RWPE1 (cell line): ENCODE measurements around the gene CHI3L1.

ENCODE experiments used
- CTCF ChIA-PET: fragments of 350-600 bp; sonication (Branson Sonifier 250); formaldehyde crosslinking; extraction: SDS; loops from one replicate; lab custom pipeline; 2021; lab: Yijun Ruan, JAX
- POLR2A ChIA-PET: fragments of 400-600 bp; formaldehyde crosslinking; extraction: SDS; loops from one replicate; lab custom pipeline; 2020; ENCODE audit warnings: antibody characterized with exemption; ENCODE audit not compliant: low non-redundant PET; lab: Yijun Ruan, JAX
- DNase-seq: peaks from one replicate; pipeline ENCODE4 v3.0.0; 2012; ENCODE audit warnings: low spot score
- H3K27ac ChIP-seq: fragments of 450-650 bp; 2 replicates; pipeline ENCODE4 v1.5.1; 2017
- CTCF ChIP-seq: fragments of 450-650 bp; conservative IDR thresholded peaks from 2 replicates; pipeline ENCODE4 v1.5.1; 2017; ENCODE audit warnings: low read depth, mild to moderate bottlenecking

CHI3L1 gene

GRCh38 chr1:203167026-203167912 is 19.2 kb downstream of the CHI3L1 start:
- H3K27ac ChIP-seq: no peak overlapping the region
- ChIA-PET POLR2A (no interaction called here), CTCF (interaction anchor here (0.5 to 7.0 kb wide), 12 partner anchors 16 to 1857 kb away, joined by 3 to 45 read pairs (median 4); partner anchors contain the start of gene ADORA1)
- no peak for DNase-seq
- TF ChIP-seq CTCF: no peak

GRCh38 chr1:203166192-203166940 is 20.1 kb downstream of the CHI3L1 start:
- no peak overlapping the region for H3K27ac ChIP-seq
- DNase-seq: peak; percentile 46
- TF ChIP-seq CTCF: no peak
- POLR2A ChIA-PET: no interaction called here
- CTCF ChIA-PET: interaction anchor here (0.5 to 7.0 kb wide), 12 partner anchors 15 to 1858 kb away, joined by 3 to 45 read pairs (median 4); partner anchors contain the start of gene ADORA1

GRCh38 chr1:203165800-203166161 is 20.7 kb downstream of the CHI3L1 start:
- ChIA-PET CTCF (interaction anchor here (0.8 to 7.0 kb wide), 9 partner anchors 15 to 127 kb away, joined by 3 to 45 read pairs (median 5); partner anchors contain the start of gene ADORA1), POLR2A (no interaction called here)
- no peak overlapping the region for H3K27ac ChIP-seq
- DNase-seq: no peak
- no peak for TF ChIP-seq CTCF

GRCh38 chr1:203165101-203165799 is 21.3 kb downstream of the CHI3L1 start:
- ChIA-PET CTCF (interaction anchor here (2.0 to 7.0 kb wide), 2 partner anchors 51 to 102 kb away, joined by 5 to 45 read pairs; no protein-coding TSS in a partner anchor), POLR2A (no interaction called here)
- no peak for DNase-seq
- no peak for TF ChIP-seq CTCF
- no peak overlapping the region for H3K27ac ChIP-seq

- ChIA-PET CTCF (interaction anchor here (0.6 to 7.0 kb wide), 6 partner anchors 9 to 125 kb away, joined by 3 to 45 read pairs (median 5); no protein-coding TSS in a partner anchor), POLR2A (no interaction called here)
- TF ChIP-seq CTCF: no peak
- H3K27ac ChIP-seq: no peak overlapping the region
- no peak for DNase-seq
Observed at GRCh38 chr1:203163891-203164635, 22.4 kb downstream of the CHI3L1 start.
